ENCODE data around the gene TUBE1.

Gene TUBE1

GRCh38 chr6:112062966-112063365, 24.3 kb downstream of the TUBE1 start:
- Histone ChIP-seq H2AK5ac (ENCODE audit: low read length) (no peak overlapping the region), H2BK5ac (ENCODE audit: low read length) (no peak overlapping the region), H3K27me3 (ENCODE audit: insufficient read depth, low read length, poor library complexity) (no peaks in the 10 kb centered on the region), H3K79me2 (ENCODE audit: control insufficient read depth, insufficient read depth, low read length) (no peaks in the 10 kb centered on the region), H3K18ac (ENCODE audit: low read length) (no peak overlapping the region), H3K4me2 (ENCODE audit: low read length) (no peak overlapping the region), H3K4me3 (ENCODE audit: low read length) (no peak overlapping the region), H2BK120ac (ENCODE audit: low read depth, low read length) (no peak overlapping the region), H3K4ac (ENCODE audit: low read depth, low read length) (no peak overlapping the region), H3K4me1 (ENCODE audit: control insufficient read depth, low read depth, low read length) (no peaks in the 10 kb centered on the region), H3K79me1 (ENCODE audit: low read length) (no peaks in the 10 kb centered on the region), H2BK15ac (replicated peaks; ENCODE audit: low read depth) (no peak overlapping the region), H3K56ac (ENCODE audit: low read length) (no peak overlapping the region), H3K9ac (ENCODE audit: low read length) (no peak overlapping the region), H3K27ac (ENCODE audit: low read depth, low read length) (no peak overlapping the region), H3K23ac (ENCODE audit: low read length) (no peak overlapping the region), H3K36me3 (ENCODE audit: control insufficient read depth, insufficient read depth, low read length) (no peaks in the 10 kb centered on the region), H4K5ac (ENCODE audit: low read length) (no peak overlapping the region), H4K8ac (ENCODE audit: low read depth, low read length) (no peak overlapping the region)
- DNase-seq = no peak
- WGBS (ENCODE audit: extremely low coverage, insufficient coverage, low lambda C conversion rate) = no CpG with 5 or more reads among the region's 3 CpGs

- no peak overlapping the region for H2BK15ac ChIP-seq (replicated peaks; ENCODE audit: low read depth)
- no peak overlapping the region for H2AK5ac ChIP-seq (ENCODE audit: low read length)
- H3K56ac ChIP-seq (ENCODE audit: low read length) = no peak overlapping the region
- H2BK5ac ChIP-seq (ENCODE audit: low read length) = no peak overlapping the region
- no peak overlapping the region for H2BK120ac ChIP-seq (ENCODE audit: low read depth, low read length)
- no peak overlapping the region for H4K8ac ChIP-seq (ENCODE audit: low read depth, low read length)
- no peak overlapping the region for H3K9ac ChIP-seq (ENCODE audit: low read length)
- H3K4me2 ChIP-seq (ENCODE audit: low read length) = no peak overlapping the region
- no peaks in the 10 kb centered on the region for H3K36me3 ChIP-seq (ENCODE audit: control insufficient read depth, insufficient read depth, low read length)
- H3K4ac ChIP-seq (ENCODE audit: low read depth, low read length) = no peak overlapping the region
- DNase-seq = no peak
- no peak overlapping the region for H3K23ac ChIP-seq (ENCODE audit: low read length)
- H3K4me3 ChIP-seq (ENCODE audit: low read length) = no peak overlapping the region
- H4K5ac ChIP-seq (ENCODE audit: low read length) = no peak overlapping the region
- H3K18ac ChIP-seq (ENCODE audit: low read length) = no peak overlapping the region
- H3K4me1 ChIP-seq (ENCODE audit: control insufficient read depth, low read depth, low read length) = no peaks in the 10 kb centered on the region
- H3K27me3 ChIP-seq (ENCODE audit: insufficient read depth, low read length, poor library complexity) = no peaks in the 10 kb centered on the region
- no peaks in the 10 kb centered on the region for H3K79me1 ChIP-seq (ENCODE audit: low read length)
- WGBS (ENCODE audit: extremely low coverage, insufficient coverage, low lambda C conversion rate) = no CpG with 5 or more reads among the region's 4 CpGs
- H3K79me2 ChIP-seq (ENCODE audit: control insufficient read depth, insufficient read depth, low read length) = no peaks in the 10 kb centered on the region
- no peak overlapping the region for H3K27ac ChIP-seq (ENCODE audit: low read depth, low read length)
These were observed 25.7 kb downstream of the TUBE1 start for GRCh38 chr6:112061605-112062004.

- Histone ChIP-seq H3K56ac (ENCODE audit: low read length) (no peak overlapping the region), H3K9ac (ENCODE audit: low read length) (no peak overlapping the region), H2BK15ac (replicated peaks; ENCODE audit: low read depth) (no peak overlapping the region), H3K27me3 (ENCODE audit: insufficient read depth, low read length, poor library complexity) (no peaks in the 10 kb centered on the region), H2BK5ac (ENCODE audit: low read length) (no peak overlapping the region), H3K4ac (ENCODE audit: low read depth, low read length) (no peak overlapping the region), H3K4me3 (ENCODE audit: low read length) (no peak overlapping the region), H3K23ac (ENCODE audit: low read length) (no peak overlapping the region), H4K5ac (ENCODE audit: low read length) (no peak overlapping the region), H4K8ac (ENCODE audit: low read depth, low read length) (no peak overlapping the region), H3K4me1 (ENCODE audit: control insufficient read depth, low read depth, low read length) (no peaks in the 10 kb centered on the region), H2BK120ac (ENCODE audit: low read depth, low read length) (no peak overlapping the region), H3K27ac (ENCODE audit: low read depth, low read length) (no peak overlapping the region), H3K18ac (ENCODE audit: low read length) (no peak overlapping the region), H3K4me2 (ENCODE audit: low read length) (no peak overlapping the region), H3K36me3 (ENCODE audit: control insufficient read depth, insufficient read depth, low read length) (no peaks in the 10 kb centered on the region), H2AK5ac (ENCODE audit: low read length) (no peak overlapping the region), H3K79me2 (ENCODE audit: control insufficient read depth, insufficient read depth, low read length) (no peaks in the 10 kb centered on the region), H3K79me1 (ENCODE audit: low read length) (no peaks in the 10 kb centered on the region)
- no CpG with 5 or more reads among the region's 4 CpGs for WGBS (ENCODE audit: extremely low coverage, insufficient coverage, low lambda C conversion rate)
- DNase-seq = no peak
These were observed 28.8 kb downstream of the TUBE1 start for GRCh38 chr6:112058243-112059032.

GRCh38 chr6:112054555-112055190, 32.6 kb downstream of the TUBE1 start:
- no peak for DNase-seq

GRCh38 chr6:112054001-112054400, 33.3 kb downstream of the TUBE1 start, which contains the start of gene CCN6:
Gene CCN6 (plus strand): TSS chr6:112054104. CDS start chr6:112054358, 254 bp downstream.
- WGBS (ENCODE audit: extremely low coverage, insufficient coverage, low lambda C conversion rate) = no CpG with 5 or more reads among the region's 12 CpGs
- Histone ChIP-seq H3K4ac (ENCODE audit: low read depth, low read length) (no peak within 1 kb of the TSS), H3K79me2 (ENCODE audit: control insufficient read depth, insufficient read depth, low read length) (no peaks in the 10 kb centered on the region), H3K4me3 (ENCODE audit: low read length) (no peak within 1 kb of the TSS), H3K4me2 (ENCODE audit: low read length) (no peak within 1 kb of the TSS), H3K18ac (ENCODE audit: low read length) (no peak within 1 kb of the TSS), H3K27ac (ENCODE audit: low read depth, low read length) (no peak within 1 kb of the TSS), H4K5ac (ENCODE audit: low read length) (no peak within 1 kb of the TSS), H2BK120ac (ENCODE audit: low read depth, low read length) (no peak within 1 kb of the TSS), H2BK5ac (ENCODE audit: low read length) (no peak within 1 kb of the TSS), H3K56ac (ENCODE audit: low read length) (no peak within 1 kb of the TSS), H3K27me3 (ENCODE audit: insufficient read depth, low read length, poor library complexity) (no peaks in the 10 kb centered on the region), H3K9ac (ENCODE audit: low read length) (no peak within 1 kb of the TSS), H2BK15ac (replicated peaks; ENCODE audit: low read depth) (no peak within 1 kb of the TSS), H2AK5ac (ENCODE audit: low read length) (no peak within 1 kb of the TSS), H3K4me1 (ENCODE audit: control insufficient read depth, low read depth, low read length) (no peaks in the 10 kb centered on the region), H3K79me1 (ENCODE audit: low read length) (no peaks in the 10 kb centered on the region), H3K36me3 (ENCODE audit: control insufficient read depth, insufficient read depth, low read length) (no peaks in the 10 kb centered on the region), H3K23ac (ENCODE audit: low read length) (no peak within 1 kb of the TSS), H4K8ac (ENCODE audit: low read depth, low read length) (peak within 1 kb of the TSS; percentile 15)
- no peak for DNase-seq

More at GRCh38 chr6:112054555-112055190, 32.6 kb downstream of the TUBE1 start:
- Histone ChIP-seq H4K5ac (ENCODE audit: low read length) (no peak overlapping the region), H2BK15ac (replicated peaks; ENCODE audit: low read depth) (no peak overlapping the region), H3K4ac (ENCODE audit: low read depth, low read length) (no peak overlapping the region), H3K18ac (ENCODE audit: low read length) (no peak overlapping the region), H4K8ac (ENCODE audit: low read depth, low read length) (peak overlapping the region; percentile 15), H3K4me3 (ENCODE audit: low read length) (no peak overlapping the region), H3K9ac (ENCODE audit: low read length) (no peak overlapping the region), H3K4me1 (ENCODE audit: control insufficient read depth, low read depth, low read length) (no peaks in the 10 kb centered on the region), H2AK5ac (ENCODE audit: low read length) (no peak overlapping the region), H2BK120ac (ENCODE audit: low read depth, low read length) (no peak overlapping the region), H3K79me2 (ENCODE audit: control insufficient read depth, insufficient read depth, low read length) (no peaks in the 10 kb centered on the region), H3K27ac (ENCODE audit: low read depth, low read length) (no peak overlapping the region), H3K23ac (ENCODE audit: low read length) (no peak overlapping the region), H3K4me2 (ENCODE audit: low read length) (no peak overlapping the region), H2BK5ac (ENCODE audit: low read length) (no peak overlapping the region), H3K79me1 (ENCODE audit: low read length) (no peaks in the 10 kb centered on the region), H3K27me3 (ENCODE audit: insufficient read depth, low read length, poor library complexity) (no peaks in the 10 kb centered on the region), H3K56ac (ENCODE audit: low read length) (no peak overlapping the region), H3K36me3 (ENCODE audit: control insufficient read depth, insufficient read depth, low read length) (no peaks in the 10 kb centered on the region)
- WGBS (ENCODE audit: extremely low coverage, insufficient coverage, low lambda C conversion rate) = no CpG with 5 or more reads among the region's 10 CpGs

Measured in mesendoderm (in vitro differentiated cells).